Stimulated activated naive CD8-positive, alpha-beta T cell treated with anti-CD3 and anti-CD28 coated beads, Interleukin-15, amount 100 ng/mL, for 72 hours (primary cell): ENCODE measurements around the gene PIK3C3.

ENCODE experiments used
- ATAC-seq: fragments of 150-1000 bp; cut with Tn5 transposase; 2 replicates; pipeline ENCODE4 v1.10.0; 2021; ENCODE audit warnings: mild to moderate bottlenecking, moderate library complexity
- DNase-seq, 2 donors: peaks; one replicate each; pipeline ENCODE4 v3.0.0; 2021 to 2022
- H3K27ac Mint-ChIP-seq, 2 donors: one replicate each; pipeline ENCODE4 v1.8.0; 2022; ENCODE audit warnings: mild to moderate bottlenecking in 2 of 2, mixed read lengths in 2 of 2, moderate library complexity in 2 of 2
- H3K27me3 Mint-ChIP-seq: one replicate; pipeline ENCODE4 v1.8.0; 2022; ENCODE audit warnings: mixed read lengths
- H3K4me1 Mint-ChIP-seq: one replicate; pipeline ENCODE4 v1.8.0; 2022; ENCODE audit warnings: mild to moderate bottlenecking, mixed read lengths
- H3K4me3 Mint-ChIP-seq, 2 donors: one replicate each; pipeline ENCODE4 v1.8.0; 2022; ENCODE audit warnings: mild to moderate bottlenecking in 2 of 2, mixed read lengths in 2 of 2, moderate library complexity in 1 of 2
- H3K9me3 Mint-ChIP-seq, 2 donors: one replicate each; pipeline ENCODE4 v1.8.0; 2022; ENCODE audit warnings: mixed read lengths in 2 of 2

PIK3C3 gene

GRCh38 chr18:41942254-41942653, 12.8 kb upstream of the PIK3C3 start:
- Mint-ChIP-seq H3K9me3 (no peaks in the 10 kb centered on the region), H3K27me3 (peaks cover 62% of the 10 kb centered on the region), H3K4me3 (no peak overlapping the region), H3K27ac (no peak overlapping the region), H3K4me1 (peaks cover 12% of the 10 kb centered on the region)
- DNase-seq (no peak), ATAC-seq (no peak)

- ATAC-seq (no peak), DNase-seq (no peak)
- Mint-ChIP-seq H3K27ac (no peak overlapping the region), H3K9me3 (no peaks in the 10 kb centered on the region), H3K4me3 (no peak overlapping the region), H3K27me3 (peaks cover 38% of the 10 kb centered on the region), H3K4me1 (peaks cover 31% of the 10 kb centered on the region)
Measured at GRCh38 chr18:41948544-41949110, 6.4 kb upstream of the PIK3C3 start.

- Mint-ChIP-seq H3K4me1 (peaks cover 31% of the 10 kb centered on the region), H3K27me3 (peaks cover 31% of the 10 kb centered on the region), H3K9me3 (no peaks in the 10 kb centered on the region), H3K4me3 (no peak overlapping the region), H3K27ac (no peak overlapping the region)
- DNase-seq: no peak
- ATAC-seq: no peak
Measured at GRCh38 chr18:41949206-41949920, 5.7 kb upstream of the PIK3C3 start.

- DNase-seq (no peak), ATAC-seq (no peak)
- peaks cover 8% of the 10 kb centered on the region for H3K27me3 Mint-ChIP-seq
- no peaks in the 10 kb centered on the region for H3K9me3 Mint-ChIP-seq
- H3K4me3 Mint-ChIP-seq: peak overlapping the region; percentile 98 to 99
- peaks cover 35% of the 10 kb centered on the region for H3K4me1 Mint-ChIP-seq
- peak overlapping the region; percentile 89 to 100 for H3K27ac Mint-ChIP-seq
Measured at GRCh38 chr18:41955688-41956087, 654 bp downstream of the PIK3C3 start.

GRCh38 chr18:41959045-41959444, 4.0 kb downstream of the PIK3C3 start:
- H3K4me3 Mint-ChIP-seq: no peak overlapping the region
- DNase-seq: no peak
- peaks cover 37% of the 10 kb centered on the region for H3K4me1 Mint-ChIP-seq
- no peaks in the 10 kb centered on the region for H3K9me3 Mint-ChIP-seq
- H3K27ac Mint-ChIP-seq: no peak overlapping the region
- no peak for ATAC-seq
- H3K27me3 Mint-ChIP-seq: no peaks in the 10 kb centered on the region

GRCh38 chr18:41965634-41966255, 10.7 kb downstream of the PIK3C3 start:
- no peaks in the 10 kb centered on the region for H3K9me3 Mint-ChIP-seq
- no peak overlapping the region for H3K27ac Mint-ChIP-seq
- H3K4me1 Mint-ChIP-seq: peaks cover 12% of the 10 kb centered on the region

GRCh38 chr18:41966943-41967342, 11.9 kb downstream of the PIK3C3 start:
- DNase-seq (no peak), ATAC-seq (no peak)
- no peaks in the 10 kb centered on the region for H3K27me3 Mint-ChIP-seq
- peaks cover 11% of the 10 kb centered on the region for H3K4me1 Mint-ChIP-seq
- peak overlapping the region in 1 of 2 donors; percentile 34 for H3K27ac Mint-ChIP-seq
- no peaks in the 10 kb centered on the region for H3K9me3 Mint-ChIP-seq
- no peak overlapping the region for H3K4me3 Mint-ChIP-seq

More at GRCh38 chr18:41965634-41966255, 10.7 kb downstream of the PIK3C3 start:
- H3K4me3 Mint-ChIP-seq: no peak overlapping the region
- H3K27me3 Mint-ChIP-seq: no peaks in the 10 kb centered on the region
- no peak for ATAC-seq
- DNase-seq: no peak

GRCh38 chr18:41967680-41968079, 12.6 kb downstream of the PIK3C3 start:
- DNase-seq (no peak), ATAC-seq (no peak)
- Mint-ChIP-seq H3K27me3 (no peaks in the 10 kb centered on the region), H3K4me3 (no peak overlapping the region), H3K4me1 (peaks cover 19% of the 10 kb centered on the region), H3K27ac (no peak overlapping the region), H3K9me3 (no peaks in the 10 kb centered on the region)

- Mint-ChIP-seq H3K4me1 (peaks cover 35% of the 10 kb centered on the region), H3K9me3 (no peaks in the 10 kb centered on the region), H3K4me3 (no peak overlapping the region), H3K27ac (no peak overlapping the region), H3K27me3 (no peaks in the 10 kb centered on the region)
- DNase-seq: no peak
- no peak for ATAC-seq
Measured at GRCh38 chr18:41969881-41970280, 14.8 kb downstream of the PIK3C3 start.

- Mint-ChIP-seq H3K9me3 (no peaks in the 10 kb centered on the region), H3K4me3 (peak overlapping the region; percentile 18 to 22), H3K4me1 (peaks cover 47% of the 10 kb centered on the region), H3K27ac (no peak overlapping the region), H3K27me3 (no peaks in the 10 kb centered on the region)
- DNase-seq (no peak), ATAC-seq (no peak)
Measured at GRCh38 chr18:41972067-41972925, 17.3 kb downstream of the PIK3C3 start.

- no peak for DNase-seq
- peaks cover 51% of the 10 kb centered on the region for H3K4me1 Mint-ChIP-seq
- H3K9me3 Mint-ChIP-seq: no peaks in the 10 kb centered on the region
- no peak overlapping the region for H3K4me3 Mint-ChIP-seq
- no peak for ATAC-seq
- no peak overlapping the region for H3K27ac Mint-ChIP-seq
- no peaks in the 10 kb centered on the region for H3K27me3 Mint-ChIP-seq
Measured at GRCh38 chr18:41973983-41974382, 18.9 kb downstream of the PIK3C3 start.

- peak overlapping the region; percentile 45 to 66 for H3K4me3 Mint-ChIP-seq
- H3K9me3 Mint-ChIP-seq: no peaks in the 10 kb centered on the region
- ATAC-seq (peak; percentile 96), DNase-seq (peak in 1 of 2 donors; percentile 32)
- no peaks in the 10 kb centered on the region for H3K27me3 Mint-ChIP-seq
- no peak overlapping the region for H3K27ac Mint-ChIP-seq
- H3K4me1 Mint-ChIP-seq: peaks cover 51% of the 10 kb centered on the region
Measured at GRCh38 chr18:41974796-41975201, 19.8 kb downstream of the PIK3C3 start.

- no peak overlapping the region for H3K27ac Mint-ChIP-seq
Measured at GRCh38 chr18:41975284-41975683, 20.2 kb downstream of the PIK3C3 start.

GRCh38 chr18:41977233-41977632, 22.2 kb downstream of the PIK3C3 start:
- no peak for DNase-seq
- H3K27ac Mint-ChIP-seq: no peak overlapping the region
- no peak for ATAC-seq
- peaks cover 53% of the 10 kb centered on the region for H3K4me1 Mint-ChIP-seq
- H3K27me3 Mint-ChIP-seq: no peaks in the 10 kb centered on the region
- no peak overlapping the region for H3K4me3 Mint-ChIP-seq
- no peaks in the 10 kb centered on the region for H3K9me3 Mint-ChIP-seq

More at GRCh38 chr18:41975284-41975683, 20.2 kb downstream of the PIK3C3 start:
- H3K27me3 Mint-ChIP-seq: no peaks in the 10 kb centered on the region
- H3K4me1 Mint-ChIP-seq: peaks cover 51% of the 10 kb centered on the region
- peak overlapping the region; percentile 45 to 66 for H3K4me3 Mint-ChIP-seq
- DNase-seq (no peak), ATAC-seq (peak; percentile 63)
- H3K9me3 Mint-ChIP-seq: no peaks in the 10 kb centered on the region

- peak overlapping the region; percentile 65 to 71 for H3K4me3 Mint-ChIP-seq
- no peaks in the 10 kb centered on the region for H3K27me3 Mint-ChIP-seq
- DNase-seq (no peak), ATAC-seq (peak; percentile 98)
- no peaks in the 10 kb centered on the region for H3K9me3 Mint-ChIP-seq
- H3K27ac Mint-ChIP-seq: peak overlapping the region; percentile 92 to 95
- peaks cover 38% of the 10 kb centered on the region for H3K4me1 Mint-ChIP-seq
Measured at GRCh38 chr18:41982942-41983660, 28.1 kb downstream of the PIK3C3 start.
